ENCODE data around the gene MUC6. TPM values are rescaled to one million over a fixed set of nuclear protein-coding genes. Genes with fewer than 3 reads are reported as not detected.
A peak's percentile ranks its signal among the peaks of the same experiment; 100 is the strongest.

The MUC6 gene
- polyA plus RNA-seq, 1 of the 3 experiments (the other 2 are of a cell fraction), result not detected

DNA sequence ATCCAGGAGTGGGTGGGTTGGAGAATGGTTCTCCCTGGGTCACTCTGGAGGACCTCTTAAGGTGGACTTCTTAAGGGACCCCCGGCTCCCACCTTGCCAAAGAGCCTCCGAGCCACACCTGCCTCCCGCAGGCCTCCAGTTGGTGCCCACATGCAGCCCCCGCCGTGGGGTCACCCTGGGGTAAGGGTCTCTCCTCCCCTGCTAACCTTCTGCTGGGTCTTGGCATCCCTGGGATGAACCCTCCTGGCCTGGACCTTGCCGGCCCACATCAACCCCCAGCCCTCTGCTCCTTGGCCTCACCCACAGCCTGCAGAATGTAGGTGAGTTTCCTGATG is 12.5 kb upstream of the MUC6 start:
- CTCF ChIA-PET, result interaction anchor here (1.2 to 3.2 kb wide), 4 partner anchors 124 to 203 kb away, joined by 3 to 70 read pairs (median 26); partner anchors contain the start of genes AP2A2, POLR2L and TSPAN4
- Histone ChIP-seq H3K79me2 (ENCODE audit: insufficient read depth) (no peaks in the 10 kb centered on the region), H3K4me2 (no peak overlapping the region), H4K20me1 (ENCODE audit: insufficient read depth) (no peaks in the 10 kb centered on the region), H3K9me2 (no peaks in the 10 kb centered on the region), H3K9ac (no peak overlapping the region), H3K27ac (ENCODE audit: low read depth in 2 of 2, low read length in 1 of 2) (no peak overlapping the region), H3K27me3 (ENCODE audit: insufficient read depth) (no peaks in the 10 kb centered on the region; the same call in 1 of the 2 replicates), H3K36me3 (replicated peaks in 1 of 2; ENCODE audit: control insufficient read depth in 1 of 2, insufficient read depth in 2 of 2, low read length in 1 of 2) (no peaks in the 10 kb centered on the region), H3K9me3 (no peaks in the 10 kb centered on the region), H2AFZ (ENCODE audit: low read depth) (no peak overlapping the region), H3F3A (replicated peaks; ENCODE audit: insufficient read depth) (no peaks in the 10 kb centered on the region), H3K4me1 (ENCODE audit: control insufficient read depth in 1 of 2, insufficient read depth in 2 of 2, low read depth in 1 of 2, low read length in 1 of 2) (peaks cover 0 to 13% of the 10 kb centered on the region in 2 experiments; a peak in 1 of 4 replicates), H3K4me3 (ENCODE audit: low read depth in 2 of 2, low read length in 1 of 2) (no peak overlapping the region)
- 81% methylated on average over 6 of the region's 6 CpGs for WGBS (ENCODE audit: low lambda C conversion rate)
- POLR2A ChIA-PET, result no interaction called here
- DNase-seq, result no peak
- TF ChIP-seq TAF1 (IDR thresholded peaks at IDR 0.05; ENCODE audit: borderline replicate concordance, low read depth, low read length) (no peak), TCF12 (IDR thresholded peaks at IDR 0.05) (no peak), TEAD4 (IDR thresholded peaks at IDR 0.05; ENCODE audit: borderline replicate concordance, insufficient read depth) (no peak), SIN3A (IDR thresholded peaks at IDR 0.05; ENCODE audit: borderline replicate concordance, low read depth, low read length) (no peak), RFX5 (IDR thresholded peaks at IDR 0.05; ENCODE audit: low read length) (no peak), SMC3 (IDR thresholded peaks at IDR 0.05; ENCODE audit: low read depth, low read length) (no peak), FOSL2 (IDR thresholded peaks at IDR 0.05; ENCODE audit: borderline replicate concordance, low read depth) (no peak), POLR2AphosphoS5 (IDR thresholded peaks at IDR 0.05; ENCODE audit: low read depth, low read length) (no peak), RXRA (IDR thresholded peaks at IDR 0.05; ENCODE audit: borderline replicate concordance, low read depth) (no peak), ELF1 (IDR thresholded peaks at IDR 0.05) (no peak), EZH2phosphoT487 (IDR thresholded peaks at IDR 0.05; ENCODE audit: borderline replicate concordance, low read depth) (no peak)
- TF ChIP-seq, protein P1, sequence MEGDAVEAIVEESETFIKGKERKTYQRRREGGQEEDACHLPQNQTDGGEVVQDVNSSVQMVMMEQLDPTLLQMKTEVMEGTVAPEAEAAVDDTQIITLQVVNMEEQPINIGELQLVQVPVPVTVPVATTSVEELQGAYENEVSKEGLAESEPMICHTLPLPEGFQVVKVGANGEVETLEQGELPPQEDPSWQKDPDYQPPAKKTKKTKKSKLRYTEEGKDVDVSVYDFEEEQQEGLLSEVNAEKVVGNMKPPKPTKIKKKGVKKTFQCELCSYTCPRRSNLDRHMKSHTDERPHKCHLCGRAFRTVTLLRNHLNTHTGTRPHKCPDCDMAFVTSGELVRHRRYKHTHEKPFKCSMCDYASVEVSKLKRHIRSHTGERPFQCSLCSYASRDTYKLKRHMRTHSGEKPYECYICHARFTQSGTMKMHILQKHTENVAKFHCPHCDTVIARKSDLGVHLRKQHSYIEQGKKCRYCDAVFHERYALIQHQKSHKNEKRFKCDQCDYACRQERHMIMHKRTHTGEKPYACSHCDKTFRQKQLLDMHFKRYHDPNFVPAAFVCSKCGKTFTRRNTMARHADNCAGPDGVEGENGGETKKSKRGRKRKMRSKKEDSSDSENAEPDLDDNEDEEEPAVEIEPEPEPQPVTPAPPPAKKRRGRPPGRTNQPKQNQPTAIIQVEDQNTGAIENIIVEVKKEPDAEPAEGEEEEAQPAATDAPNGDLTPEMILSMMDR (IDR thresholded peaks at IDR 0.05), result no peak
- TF ChIP-seq, protein P2, sequence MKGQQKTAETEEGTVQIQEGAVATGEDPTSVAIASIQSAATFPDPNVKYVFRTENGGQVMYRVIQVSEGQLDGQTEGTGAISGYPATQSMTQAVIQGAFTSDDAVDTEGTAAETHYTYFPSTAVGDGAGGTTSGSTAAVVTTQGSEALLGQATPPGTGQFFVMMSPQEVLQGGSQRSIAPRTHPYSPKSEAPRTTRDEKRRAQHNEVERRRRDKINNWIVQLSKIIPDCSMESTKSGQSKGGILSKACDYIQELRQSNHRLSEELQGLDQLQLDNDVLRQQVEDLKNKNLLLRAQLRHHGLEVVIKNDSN (IDR thresholded peaks at IDR 0.05; ENCODE audit: borderline replicate concordance, low read depth), result no peak

DNA sequence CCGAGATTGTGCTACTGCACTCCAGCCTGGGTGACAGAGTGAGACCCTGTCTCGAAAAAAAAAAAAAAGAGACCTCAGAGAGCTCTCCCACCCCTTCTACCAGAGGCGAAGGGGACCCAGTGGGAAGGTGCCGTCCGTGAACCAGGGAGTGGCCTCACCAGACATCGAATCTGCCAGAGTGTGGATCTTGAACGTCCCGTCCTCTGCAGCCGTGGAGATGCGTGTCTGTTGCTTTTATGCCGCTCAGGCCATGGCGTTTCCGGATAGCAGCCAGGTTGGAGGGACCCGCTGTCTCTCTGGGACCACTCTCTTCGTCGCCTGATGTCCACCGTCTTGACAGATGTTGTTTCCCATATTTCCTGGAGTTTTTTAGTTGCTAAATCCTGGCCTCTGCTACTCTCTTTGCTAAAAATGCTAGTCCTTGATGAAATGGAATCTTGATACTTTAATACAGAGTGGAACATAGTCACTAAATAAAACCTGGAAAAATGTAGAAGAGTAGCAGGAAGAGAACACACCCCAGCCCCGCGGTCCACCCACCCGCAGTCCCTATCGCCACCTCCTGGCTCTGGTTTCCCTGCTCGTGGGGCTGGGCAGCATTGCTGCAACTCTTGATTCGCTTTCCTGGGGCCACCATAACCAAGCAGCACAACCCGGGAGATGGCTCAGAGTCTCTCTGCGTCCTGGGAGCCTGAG is 12.0 kb upstream of the MUC6 start:
- H4K20me1 ChIP-seq (ENCODE audit: insufficient read depth), result no peaks in the 10 kb centered on the region
- H3K27me3 ChIP-seq (ENCODE audit: insufficient read depth), result no peaks in the 10 kb centered on the region; the same call in 1 of the 2 replicates
- no peaks in the 10 kb centered on the region for H3F3A ChIP-seq (replicated peaks; ENCODE audit: insufficient read depth)
- H3K79me2 ChIP-seq (ENCODE audit: insufficient read depth), result no peaks in the 10 kb centered on the region
- no peak overlapping the region for H3K9ac ChIP-seq
- no peaks in the 10 kb centered on the region for H3K9me3 ChIP-seq
- H3K27ac ChIP-seq (ENCODE audit: low read depth in 2 of 2, low read length in 1 of 2), result no peak overlapping the region
- DNase-seq, result peak; percentile 39
- no peaks in the 10 kb centered on the region for H3K36me3 ChIP-seq (replicated peaks in 1 of 2; ENCODE audit: control insufficient read depth in 1 of 2, insufficient read depth in 2 of 2, low read length in 1 of 2)
- CTCF ChIA-PET, result interaction anchor here (1.4 kb wide), 1 partner anchor 124 kb away, joined by 3 read pairs; no protein-coding TSS in a partner anchor
- TF ChIP-seq RXRA (IDR thresholded peaks at IDR 0.05; ENCODE audit: borderline replicate concordance, low read depth) (no peak), NFIC (IDR thresholded peaks at IDR 0.05; ENCODE audit: borderline replicate concordance) (no peak), MAX (IDR thresholded peaks at IDR 0.05; ENCODE audit: low read depth) (no peak), ELF1 (IDR thresholded peaks at IDR 0.05) (no peak)
- no peak overlapping the region for H2AFZ ChIP-seq (ENCODE audit: low read depth)
- 72% methylated on average over 25 of the region's 25 CpGs for WGBS (ENCODE audit: low lambda C conversion rate)
- POLR2A ChIA-PET, result no interaction called here
- no peak overlapping the region for H3K4me2 ChIP-seq
- peaks cover 0 to 8% of the 10 kb centered on the region in 2 experiments; a peak in 1 of 4 replicates for H3K4me1 ChIP-seq (ENCODE audit: control insufficient read depth in 1 of 2, insufficient read depth in 2 of 2, low read depth in 1 of 2, low read length in 1 of 2)
- H3K4me3 ChIP-seq (ENCODE audit: low read depth in 2 of 2, low read length in 1 of 2), result no peak overlapping the region
- H3K9me2 ChIP-seq, result no peaks in the 10 kb centered on the region

All from SK-N-SH (cell line).